Measurements from ENCODE around the gene ZNHIT2. TPM values are rescaled to one million over a fixed set of nuclear protein-coding genes. Genes with fewer than 3 reads are reported as not detected.

Gene ZNHIT2
- total RNA-seq, 2 experiments from 2014 or later, result 9.0 to 9.5 TPM

DNA sequence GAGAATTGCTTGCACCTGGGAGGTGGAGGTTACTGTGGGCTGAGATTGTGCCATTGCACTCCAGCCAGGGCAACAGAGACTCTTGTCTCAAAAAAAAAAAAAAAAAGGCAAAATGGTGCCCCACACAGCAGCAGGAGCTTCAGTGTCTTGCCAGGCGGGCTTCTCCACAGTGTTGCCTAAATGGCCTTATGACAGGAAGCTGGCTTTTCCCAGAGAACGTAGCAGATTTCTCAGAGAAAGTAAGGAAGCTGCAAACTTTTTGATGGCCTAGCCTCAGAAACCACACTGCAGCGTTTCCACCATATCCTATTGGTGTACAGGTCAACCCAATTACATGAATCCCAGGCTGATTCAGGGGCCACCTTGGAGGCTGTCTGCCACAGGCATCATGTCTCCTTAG is 39.8 kb upstream of the ZNHIT2 start:
- H3K4me3 ChIP-seq (ENCODE audit: low read length), result no peak overlapping the region
- Mint-ChIP-seq H3K27me3 (peaks cover 4% of the 10 kb centered on the region), H3K4me3 (no peak overlapping the region), H3K4me1 (ENCODE audit: low read depth) (no peaks in the 10 kb centered on the region), H3K36me3 (ENCODE audit: low read depth) (no peaks in the 10 kb centered on the region), H3K9me3 (no peaks in the 10 kb centered on the region), H3K27ac (no peak overlapping the region)
- POLR2A ChIA-PET, result no interaction called here
- intact Hi-C loops (cut with DNase I, micrococcal nuclease), result no loop called here
- no peaks in the 10 kb centered on the region for H3K9me3 ChIP-seq (ENCODE audit: control insufficient read depth in 1 of 2, insufficient read depth in 1 of 2, low read length in 2 of 2)
- ATAC-seq (ENCODE audit: poor library complexity), result no peak
- CTCF ChIA-PET, result no interaction called here
- no peak for DNase-seq
- no peaks in the 10 kb centered on the region for H3K4me1 ChIP-seq (ENCODE audit: insufficient read depth, low read length)
- no peaks in the 10 kb centered on the region for H3K27me3 ChIP-seq (ENCODE audit: control insufficient read depth in 1 of 2, insufficient read depth in 2 of 2, low read length in 2 of 2)
- TF ChIP-seq, protein P1, sequence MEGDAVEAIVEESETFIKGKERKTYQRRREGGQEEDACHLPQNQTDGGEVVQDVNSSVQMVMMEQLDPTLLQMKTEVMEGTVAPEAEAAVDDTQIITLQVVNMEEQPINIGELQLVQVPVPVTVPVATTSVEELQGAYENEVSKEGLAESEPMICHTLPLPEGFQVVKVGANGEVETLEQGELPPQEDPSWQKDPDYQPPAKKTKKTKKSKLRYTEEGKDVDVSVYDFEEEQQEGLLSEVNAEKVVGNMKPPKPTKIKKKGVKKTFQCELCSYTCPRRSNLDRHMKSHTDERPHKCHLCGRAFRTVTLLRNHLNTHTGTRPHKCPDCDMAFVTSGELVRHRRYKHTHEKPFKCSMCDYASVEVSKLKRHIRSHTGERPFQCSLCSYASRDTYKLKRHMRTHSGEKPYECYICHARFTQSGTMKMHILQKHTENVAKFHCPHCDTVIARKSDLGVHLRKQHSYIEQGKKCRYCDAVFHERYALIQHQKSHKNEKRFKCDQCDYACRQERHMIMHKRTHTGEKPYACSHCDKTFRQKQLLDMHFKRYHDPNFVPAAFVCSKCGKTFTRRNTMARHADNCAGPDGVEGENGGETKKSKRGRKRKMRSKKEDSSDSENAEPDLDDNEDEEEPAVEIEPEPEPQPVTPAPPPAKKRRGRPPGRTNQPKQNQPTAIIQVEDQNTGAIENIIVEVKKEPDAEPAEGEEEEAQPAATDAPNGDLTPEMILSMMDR (IDR thresholded peaks at IDR 0.05), result no peak
- H3K27ac ChIP-seq (ENCODE audit: low read depth in 1 of 2, low read length in 2 of 2), result no peak overlapping the region
- H3K36me3 ChIP-seq (ENCODE audit: insufficient read depth, low read length), result no peaks in the 10 kb centered on the region

- Histone ChIP-seq H3K4me1 (ENCODE audit: insufficient read depth, low read length) (no peaks in the 10 kb centered on the region), H3K4me3 (ENCODE audit: low read length) (no peak overlapping the region), H3K27ac (ENCODE audit: low read depth in 1 of 2, low read length in 2 of 2) (no peak overlapping the region), H3K27me3 (ENCODE audit: control insufficient read depth in 1 of 2, insufficient read depth in 2 of 2, low read length in 2 of 2) (no peaks in the 10 kb centered on the region), H3K9me3 (ENCODE audit: control insufficient read depth in 1 of 2, insufficient read depth in 1 of 2, low read length in 2 of 2) (no peaks in the 10 kb centered on the region), H3K36me3 (ENCODE audit: insufficient read depth, low read length) (no peaks in the 10 kb centered on the region)
- Mint-ChIP-seq H3K36me3 (ENCODE audit: low read depth) (no peaks in the 10 kb centered on the region), H3K27me3 (peaks cover 4% of the 10 kb centered on the region), H3K9me3 (no peaks in the 10 kb centered on the region), H3K4me1 (ENCODE audit: low read depth) (no peaks in the 10 kb centered on the region), H3K4me3 (no peak overlapping the region), H3K27ac (no peak overlapping the region)
- no peak for ATAC-seq (ENCODE audit: poor library complexity)
- ChIA-PET POLR2A (no interaction called here), CTCF (no interaction called here)
- no peak for DNase-seq
- TF ChIP-seq, protein P1 (IDR thresholded peaks at IDR 0.05), result no peak
- intact Hi-C loops (cut with DNase I, micrococcal nuclease), result no loop called here
These were observed 39.4 kb upstream of the ZNHIT2 start for GRCh38 chr11:65156926-65157325.

DNA sequence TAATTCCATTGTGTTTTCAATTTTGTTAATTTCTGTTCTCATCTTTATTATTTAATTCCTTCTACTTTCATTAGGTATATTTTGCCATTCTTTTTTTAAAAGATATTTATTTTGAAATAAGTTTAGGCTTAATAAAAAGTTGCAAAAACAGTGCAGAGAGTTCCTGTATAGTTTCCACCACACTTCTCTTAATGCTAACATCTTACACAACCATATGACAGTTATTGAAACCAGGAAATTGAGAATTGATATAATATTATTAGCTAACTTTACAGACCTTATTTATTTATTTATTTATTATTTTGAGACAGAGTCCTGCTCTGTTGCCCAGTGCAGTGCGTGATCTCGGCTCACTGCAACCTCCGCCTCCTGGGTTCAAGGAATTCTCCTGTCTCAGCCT is 38.8 kb upstream of the ZNHIT2 start:
- Mint-ChIP-seq H3K27me3 (peaks cover 4% of the 10 kb centered on the region), H3K27ac (no peak overlapping the region), H3K36me3 (ENCODE audit: low read depth) (no peaks in the 10 kb centered on the region), H3K4me3 (no peak overlapping the region), H3K9me3 (no peaks in the 10 kb centered on the region), H3K4me1 (ENCODE audit: low read depth) (no peaks in the 10 kb centered on the region)
- CTCF ChIA-PET, result no interaction called here
- POLR2A ChIA-PET, result no interaction called here
- DNase-seq (no peak), ATAC-seq (ENCODE audit: poor library complexity) (no peak)
- H3K4me1 ChIP-seq (ENCODE audit: insufficient read depth, low read length), result no peaks in the 10 kb centered on the region
- no peaks in the 10 kb centered on the region for H3K9me3 ChIP-seq (ENCODE audit: control insufficient read depth in 1 of 2, insufficient read depth in 1 of 2, low read length in 2 of 2)
- no peaks in the 10 kb centered on the region for H3K27me3 ChIP-seq (ENCODE audit: control insufficient read depth in 1 of 2, insufficient read depth in 2 of 2, low read length in 2 of 2)
- no peaks in the 10 kb centered on the region for H3K36me3 ChIP-seq (ENCODE audit: insufficient read depth, low read length)
- TF ChIP-seq, protein P1 (IDR thresholded peaks at IDR 0.05), result no peak
- intact Hi-C loops (cut with DNase I, micrococcal nuclease), result no loop called here
- no peak overlapping the region for H3K4me3 ChIP-seq (ENCODE audit: low read length)
- no peak overlapping the region for H3K27ac ChIP-seq (ENCODE audit: low read depth in 1 of 2, low read length in 2 of 2)
